GM12878 (cell line): Measurements from ENCODE around the gene MEGF9. TPM values are rescaled to one million over a fixed set of nuclear protein-coding genes. Genes with fewer than 3 reads are reported as not detected.

Experiments used
- ATAC-seq: fragments of 200-7000 bp; cut with Tn5 transposase; 3 replicates; pipeline ENCODE4 v1.9.1; 2020; ENCODE audit warnings: mild to moderate bottlenecking, moderate library complexity
- BruUV-seq: library from RNA; stranded (reverse); fragments of 400-500 nt; replicated peaks from 2 replicates; lab custom pipeline; 2021; lab: Mats Ljungman, UMichigan
- CTCF ChIA-PET: fragments of 300-600 bp; sonication (Branson Sonifier 250); formaldehyde crosslinking; extraction: SDS; loops from one replicate; lab custom pipeline; 2021; ENCODE audit warnings: inconsistent platforms; lab: Yijun Ruan, JAX
- POLR2A ChIA-PET: fragments of 350-600 bp; formaldehyde crosslinking; extraction: SDS; loops from one replicate; lab custom pipeline; 2021; ENCODE audit warnings: inconsistent platforms; lab: Charles Lee
- RAD21 ChIA-PET: fragments of 300-600 bp; sonication (Branson Sonifier 250); formaldehyde crosslinking; loops from one replicate; lab custom pipeline; 2023; ENCODE audit warnings: antibody characterized with exemption; ENCODE audit not compliant: unreplicated experiment; lab: Charles Lee
- SMC1A ChIA-PET: fragments of 300-600 bp; sonication (Branson Sonifier 250); formaldehyde crosslinking; loops from one replicate; lab custom pipeline; 2023; ENCODE audit not compliant: unreplicated experiment, uncharacterized antibody; lab: Charles Lee
- DNase-seq: peaks from one replicate; pipeline ENCODE4 v3.0.0-alpha.2; 2011; ENCODE audit warnings: low read depth, low spot score
- FAIRE-seq: peaks from 3 replicates; lab custom pipeline; 2011; peaks lifted over from hg19 to GRCh38; lab: Jason Lieb, UNC
- H2AFZ ChIP-seq: 2 replicates; pipeline ENCODE4 v1.6.0; 2011; ENCODE audit warnings: low read depth, low read length, control low read depth; ENCODE audit not compliant: control insufficient read depth
- H3K27ac ChIP-seq: 2 replicates; pipeline ENCODE4 v1.5.1; 2011; ENCODE audit warnings: control low read depth; ENCODE audit not compliant: control insufficient read depth, insufficient read depth
- H3K27me3 ChIP-seq, 2 experiments: replicated peaks in 1 of 2; 2 replicates each; pipeline versions ENCODE4 v1.6.0 to v1.6.1; 2011; ENCODE audit warnings: low read length in 1 of 2; ENCODE audit not compliant: control insufficient read depth in 2 of 2, insufficient read depth in 2 of 2
- H3K36me3 ChIP-seq, 2 experiments: 2 replicates each; pipeline ENCODE4 v1.5.1; 2011; ENCODE audit warnings: low read length in 1 of 2; ENCODE audit not compliant: control insufficient read depth in 2 of 2, insufficient read depth in 2 of 2
- H3K4me1 ChIP-seq: 2 replicates; pipeline ENCODE4 v1.6.1; 2011; ENCODE audit warnings: mild to moderate bottlenecking, low read length, moderate library complexity, mixed read lengths; ENCODE audit not compliant: control insufficient read depth, insufficient read depth
- H3K4me2 ChIP-seq: 2 replicates; pipeline ENCODE4 v1.6.0; 2011; ENCODE audit warnings: control low read depth; ENCODE audit not compliant: control insufficient read depth, insufficient read depth
- H3K4me3 ChIP-seq: fragments of 200-600 bp; sonication (generic); 2 replicates; pipeline ENCODE4 v1.5.1; 2016
- H3K79me2 ChIP-seq: 2 replicates; pipeline ENCODE4 v1.6.0; 2011; ENCODE audit warnings: low read length; ENCODE audit not compliant: control insufficient read depth, insufficient read depth
- H3K9ac ChIP-seq: 2 replicates; pipeline ENCODE4 v1.8.0; 2011; ENCODE audit warnings: low read length, control low read depth, mixed read lengths; ENCODE audit not compliant: control insufficient read depth, insufficient read depth
- H3K9me3 ChIP-seq: replicated peaks from 3 replicates; pipeline ENCODE4 v1.5.1; 2011; ENCODE audit warnings: mild to moderate bottlenecking, low read length; ENCODE audit not compliant: control insufficient read depth, insufficient read depth
- H4K20me1 ChIP-seq: 2 replicates; pipeline ENCODE4 v1.6.0; 2011; ENCODE audit not compliant: control insufficient read depth, insufficient read depth
- BACH1 ChIP-seq: fragments of 450-650 bp; IDR thresholded peaks from 2 replicates; pipeline ENCODE4 v1.6.1; 2017; ENCODE audit warnings: mild to moderate bottlenecking, borderline replicate concordance
- CREM ChIP-seq: IDR thresholded peaks from 2 replicates; pipeline ENCODE4 v1.6.1; 2014; ENCODE audit warnings: antibody characterized with exemption, low read depth
- ETV6 ChIP-seq, 2 experiments: fragments of 450-650 bp in 1 of 2; IDR thresholded peaks in 1 of 2; conservative IDR thresholded peaks in 1 of 2; 2 replicates each; pipeline ENCODE4 v1.6.1; 2014; ENCODE audit warnings: antibody characterized with exemption in 1 of 2, borderline replicate concordance in 1 of 2, low read depth in 1 of 2, mild to moderate bottlenecking in 1 of 2, moderate library complexity in 1 of 2
- MEF2B ChIP-seq: fragments of 450-650 bp; IDR thresholded peaks from 2 replicates; pipeline ENCODE4 v1.6.1; 2018; ENCODE audit warnings: mild to moderate bottlenecking, moderate library complexity; ENCODE audit not compliant: partially characterized antibody, poor library complexity, severe bottlenecking
- MYB ChIP-seq: fragments of 150-350 bp; IDR thresholded peaks from 2 replicates; pipeline ENCODE4 v1.6.1; 2014; ENCODE audit warnings: mild to moderate bottlenecking, low read depth, low read length, borderline replicate concordance
- NRF1 ChIP-seq: conservative IDR thresholded peaks from 2 replicates; pipeline ENCODE4 v1.6.1; 2011; ENCODE audit warnings: mild to moderate bottlenecking, low read depth, low read length, improper control_type of control experiment
- RB1 ChIP-seq: fragments of 450-650 bp; formaldehyde crosslinking; IDR thresholded peaks from 2 replicates; pipeline ENCODE4 v1.6.1; 2017; ENCODE audit warnings: mild to moderate bottlenecking, borderline replicate concordance
- SMAD1 ChIP-seq: fragments of 450-650 bp; IDR thresholded peaks from 2 replicates; pipeline ENCODE4 v1.6.1; 2018; ENCODE audit warnings: mild to moderate bottlenecking, low read depth; ENCODE audit not compliant: partially characterized antibody
- TAF1 ChIP-seq: IDR thresholded peaks from 2 replicates; pipeline ENCODE4 v1.6.1; 2011; ENCODE audit warnings: mild to moderate bottlenecking, low read depth, low read length, borderline replicate concordance
- TCF12 ChIP-seq: IDR thresholded peaks from 2 replicates; pipeline ENCODE4 v1.6.1; 2011; ENCODE audit warnings: low read depth, mild to moderate bottlenecking, low read length
- TCF3 ChIP-seq: IDR thresholded peaks from 2 replicates; pipeline ENCODE4 v1.6.1; 2012; ENCODE audit warnings: low read depth, mild to moderate bottlenecking, low read length, borderline replicate concordance; ENCODE audit not compliant: insufficient read depth
- ZNF24 ChIP-seq: fragments of 450-650 bp; IDR thresholded peaks from 2 replicates; pipeline ENCODE4 v1.6.1; 2017; ENCODE audit warnings: antibody characterized with exemption, mild to moderate bottlenecking
- ZNF274 ChIP-seq: IDR thresholded peaks from one replicate; pipeline ENCODE4 v1.8.0; 2011; ENCODE audit not compliant: insufficient read length, insufficient read depth
- WGBS: methylation state at CpG from one replicate; pipeline ENCODE4 v1.1.6; 2016; ENCODE audit warnings: low lambda C conversion rate; ENCODE audit not compliant: insufficient replicate concordance, insufficient coverage; ENCODE audit errors: missing lambda C conversion rate; 5-methylcytosine and 5-hydroxymethylcytosine counted together
- in situ Hi-C: fragments of 300-500 bp; cut with MboI; formaldehyde crosslinking; loops from 9 replicates; pipeline ENCODE4 v1.14.3; 2018; ENCODE audit warnings: mixed read lengths
- intact Hi-C: fragments of 100-400 bp; cut with micrococcal nuclease; formaldehyde crosslinking; loops from one replicate; pipeline ENCODE4 v1.14.2; 2022; ENCODE audit not compliant: unreplicated experiment
- polyA plus RNA-seq, 11 experiments: library from polyadenylated mRNA; depleted of rRNA in 4 of 11; unstranded in 6 of 11; stranded (reverse) in 5 of 11; fragments of >200 nt; fragmentation: Nextera tagmentation in 4 of 11; fragmentation: Illumina TruSeq in 1 of 11; extraction: Ambion mirVana in 4 of 11; extraction: Trizol in 1 of 11; gene quantifications; 1 replicate in 1 of 11; 2 replicates in 10 of 11; pipeline versions ENCODE4 v1.2.1 to v1.2.3, GENCODE V29; 2011 to 2016; ENCODE audit warnings: inconsistent platforms in 2 of 11, missing spikeins in 2 of 11, low read depth in 1 of 11
- total RNA-seq, 4 experiments: library from RNA; depleted of rRNA in 3 of 4; stranded (reverse); fragments of >200 nt in 3 of 4; fragmentation: Illumina TruSeq in 1 of 4; extraction: Trizol in 1 of 4; gene quantifications; 2 replicates each; pipeline versions ENCODE4 v1.2.1 to v1.2.3, GENCODE V29; 2013 to 2021
- TF ChIP-seq, protein P1 (sequence below): fragments of 450-650 bp; IDR thresholded peaks from 2 replicates; pipeline ENCODE4 v1.6.1; 2014; ENCODE audit warnings: mild to moderate bottlenecking
- TF ChIP-seq, protein P2 (sequence below): fragments of 450-650 bp; IDR thresholded peaks from 2 replicates; pipeline ENCODE4 v1.6.1; 2017; ENCODE audit warnings: mild to moderate bottlenecking
- TF ChIP-seq, protein P3 (sequence below): fragments of 450-650 bp; IDR thresholded peaks from 2 replicates; pipeline ENCODE4 v1.6.1; 2017; ENCODE audit warnings: mild to moderate bottlenecking, moderate library complexity

Gene MEGF9
- total and polyA plus RNA-seq, 10 of the 15 experiments (the other 5 are each of a cell fraction or from before 2014, with no cell fraction given): 0.71 to 5.1 (median 2.6) TPM

DNA sequence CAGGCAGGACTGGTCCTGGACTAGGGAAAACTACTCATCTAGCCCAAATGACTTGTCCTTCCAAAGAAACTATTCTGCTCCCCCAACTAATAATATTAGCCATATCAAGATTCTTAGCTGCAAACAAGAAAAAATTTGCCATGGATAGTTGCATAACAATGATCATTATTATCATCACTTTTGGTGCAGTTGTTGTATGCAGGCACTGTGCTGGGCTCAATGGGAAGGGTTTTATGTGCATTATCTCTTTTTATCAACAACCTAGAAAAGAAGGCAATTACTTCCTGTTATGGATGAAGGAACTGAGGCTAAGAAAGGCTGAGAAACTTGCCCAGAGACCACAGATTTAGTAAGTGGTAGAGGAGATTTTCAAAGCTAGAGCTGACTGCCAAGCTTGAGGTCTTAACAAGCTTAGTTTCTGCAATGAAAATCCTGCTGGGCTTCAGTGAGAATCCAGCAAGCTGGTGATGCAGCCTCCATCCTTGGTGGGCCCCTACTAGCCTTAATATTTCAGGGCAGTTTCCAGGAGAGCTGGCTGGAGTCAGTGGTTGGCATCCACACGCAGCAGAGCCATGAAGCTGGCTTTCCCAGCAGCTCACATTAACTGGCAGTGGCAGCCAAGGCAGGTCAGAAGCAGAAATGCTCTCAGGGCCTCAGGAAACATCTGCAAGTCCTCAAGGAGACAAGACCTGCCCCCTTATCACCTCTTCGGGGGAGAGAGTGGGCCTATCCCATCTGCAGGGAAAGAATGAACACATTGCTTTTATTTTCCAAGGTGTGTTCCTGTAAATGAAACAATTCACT, 20.5 kb upstream of the MEGF9 start:
- ChIA-PET CTCF (interaction anchor here (0.8 to 1.4 kb wide), 3 partner anchors 23 to 326 kb away, joined by 3 to 5 read pairs (median 3); no protein-coding TSS in a partner anchor), RAD21 (no interaction called here), SMC1A (interaction anchor here (1.4 kb wide), 1 partner anchor 218 kb away, joined by 3 read pairs; no protein-coding TSS in a partner anchor), POLR2A (interaction anchor here (0.5 kb wide), 1 partner anchor 25 kb away, joined by 3 read pairs; no protein-coding TSS in a partner anchor)
- ATAC-seq: no peak
- intact Hi-C loops (no loop called here), in situ Hi-C loops (no loop called here)
- Histone ChIP-seq H3K36me3 (no peaks in the 10 kb centered on the region), H3K4me1 (peaks cover 10% of the 10 kb centered on the region), H4K20me1 (no peaks in the 10 kb centered on the region), H3K79me2 (no peaks in the 10 kb centered on the region), H3K27me3 (no peaks in the 10 kb centered on the region), H3K9ac (no peak overlapping the region), H3K27ac (no peak overlapping the region), H3K9me3 (no peaks in the 10 kb centered on the region), H2AFZ (peak overlapping the region; percentile 17; the same call in 1 of the 2 replicates), H3K4me2 (no peak overlapping the region), H3K4me3 (no peak overlapping the region)
- no TSS peak for BruUV-seq
- 50% methylated on average over 2 of the region's 2 CpGs for WGBS
- FAIRE-seq: no peak
- DNase-seq: no peak
- TF ChIP-seq CREM: no peak
- no peak for TF ChIP-seq TAF1
- TF ChIP-seq, protein P1, sequence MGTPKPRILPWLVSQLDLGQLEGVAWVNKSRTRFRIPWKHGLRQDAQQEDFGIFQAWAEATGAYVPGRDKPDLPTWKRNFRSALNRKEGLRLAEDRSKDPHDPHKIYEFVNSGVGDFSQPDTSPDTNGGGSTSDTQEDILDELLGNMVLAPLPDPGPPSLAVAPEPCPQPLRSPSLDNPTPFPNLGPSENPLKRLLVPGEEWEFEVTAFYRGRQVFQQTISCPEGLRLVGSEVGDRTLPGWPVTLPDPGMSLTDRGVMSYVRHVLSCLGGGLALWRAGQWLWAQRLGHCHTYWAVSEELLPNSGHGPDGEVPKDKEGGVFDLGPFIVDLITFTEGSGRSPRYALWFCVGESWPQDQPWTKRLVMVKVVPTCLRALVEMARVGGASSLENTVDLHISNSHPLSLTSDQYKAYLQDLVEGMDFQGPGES: no peak
- no peak for TF ChIP-seq MYB
- TF ChIP-seq ZNF24: no peak
- TF ChIP-seq, protein P2, sequence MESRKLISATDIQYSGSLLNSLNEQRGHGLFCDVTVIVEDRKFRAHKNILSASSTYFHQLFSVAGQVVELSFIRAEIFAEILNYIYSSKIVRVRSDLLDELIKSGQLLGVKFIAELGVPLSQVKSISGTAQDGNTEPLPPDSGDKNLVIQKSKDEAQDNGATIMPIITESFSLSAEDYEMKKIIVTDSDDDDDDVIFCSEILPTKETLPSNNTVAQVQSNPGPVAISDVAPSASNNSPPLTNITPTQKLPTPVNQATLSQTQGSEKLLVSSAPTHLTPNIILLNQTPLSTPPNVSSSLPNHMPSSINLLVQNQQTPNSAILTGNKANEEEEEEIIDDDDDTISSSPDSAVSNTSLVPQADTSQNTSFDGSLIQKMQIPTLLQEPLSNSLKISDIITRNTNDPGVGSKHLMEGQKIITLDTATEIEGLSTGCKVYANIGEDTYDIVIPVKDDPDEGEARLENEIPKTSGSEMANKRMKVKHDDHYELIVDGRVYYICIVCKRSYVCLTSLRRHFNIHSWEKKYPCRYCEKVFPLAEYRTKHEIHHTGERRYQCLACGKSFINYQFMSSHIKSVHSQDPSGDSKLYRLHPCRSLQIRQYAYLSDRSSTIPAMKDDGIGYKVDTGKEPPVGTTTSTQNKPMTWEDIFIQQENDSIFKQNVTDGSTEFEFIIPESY: no peak
- TF ChIP-seq ZNF274: no peak
- TF ChIP-seq, protein P3, sequence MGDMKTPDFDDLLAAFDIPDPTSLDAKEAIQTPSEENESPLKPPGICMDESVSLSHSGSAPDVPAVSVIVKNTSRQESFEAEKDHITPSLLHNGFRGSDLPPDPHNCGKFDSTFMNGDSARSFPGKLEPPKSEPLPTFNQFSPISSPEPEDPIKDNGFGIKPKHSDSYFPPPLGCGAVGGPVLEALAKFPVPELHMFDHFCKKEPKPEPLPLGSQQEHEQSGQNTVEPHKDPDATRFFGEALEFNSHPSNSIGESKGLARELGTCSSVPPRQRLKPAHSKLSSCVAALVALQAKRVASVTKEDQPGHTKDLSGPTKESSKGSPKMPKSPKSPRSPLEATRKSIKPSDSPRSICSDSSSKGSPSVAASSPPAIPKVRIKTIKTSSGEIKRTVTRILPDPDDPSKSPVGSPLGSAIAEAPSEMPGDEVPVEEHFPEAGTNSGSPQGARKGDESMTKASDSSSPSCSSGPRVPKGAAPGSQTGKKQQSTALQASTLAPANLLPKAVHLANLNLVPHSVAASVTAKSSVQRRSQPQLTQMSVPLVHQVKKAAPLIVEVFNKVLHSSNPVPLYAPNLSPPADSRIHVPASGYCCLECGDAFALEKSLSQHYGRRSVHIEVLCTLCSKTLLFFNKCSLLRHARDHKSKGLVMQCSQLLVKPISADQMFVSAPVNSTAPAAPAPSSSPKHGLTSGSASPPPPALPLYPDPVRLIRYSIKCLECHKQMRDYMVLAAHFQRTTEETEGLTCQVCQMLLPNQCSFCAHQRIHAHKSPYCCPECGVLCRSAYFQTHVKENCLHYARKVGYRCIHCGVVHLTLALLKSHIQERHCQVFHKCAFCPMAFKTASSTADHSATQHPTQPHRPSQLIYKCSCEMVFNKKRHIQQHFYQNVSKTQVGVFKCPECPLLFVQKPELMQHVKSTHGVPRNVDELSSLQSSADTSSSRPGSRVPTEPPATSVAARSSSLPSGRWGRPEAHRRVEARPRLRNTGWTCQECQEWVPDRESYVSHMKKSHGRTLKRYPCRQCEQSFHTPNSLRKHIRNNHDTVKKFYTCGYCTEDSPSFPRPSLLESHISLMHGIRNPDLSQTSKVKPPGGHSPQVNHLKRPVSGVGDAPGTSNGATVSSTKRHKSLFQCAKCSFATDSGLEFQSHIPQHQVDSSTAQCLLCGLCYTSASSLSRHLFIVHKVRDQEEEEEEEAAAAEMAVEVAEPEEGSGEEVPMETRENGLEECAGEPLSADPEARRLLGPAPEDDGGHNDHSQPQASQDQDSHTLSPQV: no peak
- no peak for TF ChIP-seq MEF2B
- TF ChIP-seq TCF12: no peak
- no peak for TF ChIP-seq BACH1
- TF ChIP-seq NRF1: no peak
- TF ChIP-seq RB1: no peak
- TF ChIP-seq TCF3: no peak
- no peak for TF ChIP-seq SMAD1
- no peak for TF ChIP-seq ETV6 (conservative IDR thresholded peaks at IDR 0.05 in 1 of 2, IDR thresholded peaks at IDR 0.05 in 1 of 2; ENCODE audit: borderline replicate concordance in 1 of 2, low read depth in 1 of 2)
